NCI-H1417 treated with DMSO at 0.1 percent for 48 hours (cell line): Measurements from ENCODE around the gene FGD3.

Experiments
- DNase-seq: peaks from one replicate; lab custom pipeline; 2025; lab: John Stamatoyannopoulos, UW

The FGD3 gene

GRCh38 chr9:93072383-93072795 is 125.1 kb downstream of the FGD3 start:
- no peak for DNase-seq

GRCh38 chr9:93076101-93076791 is 128.9 kb downstream of the FGD3 start:
- no peak for DNase-seq

- no peak for DNase-seq
Observed at GRCh38 chr9:93076792-93077128, 129.4 kb downstream of the FGD3 start.

GRCh38 chr9:93077367-93077766 is 130.0 kb downstream of the FGD3 start:
- no peak for DNase-seq

- DNase-seq, result no peak
Observed at GRCh38 chr9:93077811-93078210, 130.5 kb downstream of the FGD3 start.

GRCh38 chr9:93079371-93079770 is 132.0 kb downstream of the FGD3 start:
- DNase-seq, result no peak

- DNase-seq, result no peak
Observed at GRCh38 chr9:93080406-93080805, 133.1 kb downstream of the FGD3 start.

- no peak for DNase-seq
Observed at GRCh38 chr9:93081081-93081529, 133.8 kb downstream of the FGD3 start.

GRCh38 chr9:93081931-93082330 is 134.6 kb downstream of the FGD3 start:
- no peak for DNase-seq

GRCh38 chr9:93082841-93083411 is 135.6 kb downstream of the FGD3 start:
- DNase-seq, result no peak

GRCh38 chr9:93083592-93084470 is 136.5 kb downstream of the FGD3 start:
- no peak for DNase-seq

- no peak for DNase-seq
Observed at GRCh38 chr9:93084471-93084881, 137.2 kb downstream of the FGD3 start.

GRCh38 chr9:93085676-93086075 is 138.4 kb downstream of the FGD3 start:
- DNase-seq, result no peak
